IPS DF 6.9 (cell line): Measurements from ENCODE around the gene PXT1.

Experiments used
- DNase-seq: peaks from one replicate; pipeline ENCODE4 v3.0.0-alpha.2; 2013; ENCODE audit warnings: low read depth, low spot score
- H3K27ac ChIP-seq: one replicate; pipeline ENCODE4 v1.5.1; 2013; ENCODE audit warnings: low read length, control low read depth
- H3K27me3 ChIP-seq: 2 replicates; pipeline ENCODE4 v1.6.1; 2013; ENCODE audit warnings: mild to moderate bottlenecking, low read length; ENCODE audit not compliant: control insufficient read depth, insufficient read depth
- H3K36me3 ChIP-seq: 2 replicates; pipeline ENCODE4 v1.6.1; 2013; ENCODE audit warnings: low read length; ENCODE audit not compliant: control insufficient read depth, insufficient read depth
- H3K4me1 ChIP-seq: 2 replicates; pipeline ENCODE4 v1.6.1; 2013; ENCODE audit warnings: low read length; ENCODE audit not compliant: control insufficient read depth, insufficient read depth
- H3K4me3 ChIP-seq: 2 replicates; pipeline ENCODE4 v1.5.1; 2013; ENCODE audit warnings: mild to moderate bottlenecking, low read length
- H3K9me3 ChIP-seq: 2 replicates; pipeline ENCODE4 v1.6.1; 2013; ENCODE audit warnings: low read length, inconsistent platforms; ENCODE audit not compliant: control insufficient read depth, insufficient read depth
- WGBS: extraction: QIAGEN DNeasy Blood & Tissue Kit; methylation state at CpG from one replicate; pipeline ENCODE4 v1.1.7; 2013; ENCODE audit warnings: mixed read lengths, missing lambda C conversion rate; ENCODE audit not compliant: insufficient read length, insufficient coverage; 5-methylcytosine and 5-hydroxymethylcytosine counted together

PXT1 gene

GRCh38 chr6:36445621-36446020 lies 3.0 kb upstream of the PXT1 start:
- no peak overlapping the region for H3K27ac ChIP-seq
- no peaks in the 10 kb centered on the region; the same call in none of the 2 replicates for H3K36me3 ChIP-seq
- H3K4me1 ChIP-seq: no peaks in the 10 kb centered on the region
- no peak overlapping the region for H3K4me3 ChIP-seq
- H3K27me3 ChIP-seq: 0 out of 2 replicates have a peak, but pooled peaks cover 1% of the 10 kb centered on the region
- H3K9me3 ChIP-seq: no peaks in the 10 kb centered on the region
- DNase-seq: no peak

DNA sequence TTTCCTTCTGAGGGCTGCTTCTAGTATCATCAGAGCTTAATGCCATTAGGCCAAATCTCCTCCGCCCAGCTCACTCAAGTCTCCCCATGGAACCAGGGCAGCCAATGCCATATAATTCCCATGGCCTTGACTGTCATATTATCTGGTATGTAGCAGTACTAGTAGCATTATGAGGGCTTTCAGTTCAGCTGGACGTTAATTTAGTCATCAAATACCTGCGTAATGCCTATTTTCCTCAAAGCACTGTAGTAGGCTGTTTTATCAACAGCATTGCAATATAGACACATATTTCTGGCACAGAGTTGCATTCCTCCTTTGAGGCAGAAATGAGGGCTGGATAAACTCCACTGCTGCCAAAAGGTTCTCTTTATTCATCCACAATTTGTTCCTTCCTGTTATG lies 1.8 kb upstream of the PXT1 start:
- H3K4me1 ChIP-seq: no peaks in the 10 kb centered on the region
- H3K27me3 ChIP-seq: 0 out of 2 replicates have a peak, but pooled peaks cover 1% of the 10 kb centered on the region
- H3K4me3 ChIP-seq: no peak overlapping the region
- no peaks in the 10 kb centered on the region; the same call in none of the 2 replicates for H3K36me3 ChIP-seq
- no peaks in the 10 kb centered on the region for H3K9me3 ChIP-seq
- no peak for DNase-seq
- no peak overlapping the region for H3K27ac ChIP-seq
- no CpG with 5 or more reads among the region's 3 CpGs for WGBS

DNA sequence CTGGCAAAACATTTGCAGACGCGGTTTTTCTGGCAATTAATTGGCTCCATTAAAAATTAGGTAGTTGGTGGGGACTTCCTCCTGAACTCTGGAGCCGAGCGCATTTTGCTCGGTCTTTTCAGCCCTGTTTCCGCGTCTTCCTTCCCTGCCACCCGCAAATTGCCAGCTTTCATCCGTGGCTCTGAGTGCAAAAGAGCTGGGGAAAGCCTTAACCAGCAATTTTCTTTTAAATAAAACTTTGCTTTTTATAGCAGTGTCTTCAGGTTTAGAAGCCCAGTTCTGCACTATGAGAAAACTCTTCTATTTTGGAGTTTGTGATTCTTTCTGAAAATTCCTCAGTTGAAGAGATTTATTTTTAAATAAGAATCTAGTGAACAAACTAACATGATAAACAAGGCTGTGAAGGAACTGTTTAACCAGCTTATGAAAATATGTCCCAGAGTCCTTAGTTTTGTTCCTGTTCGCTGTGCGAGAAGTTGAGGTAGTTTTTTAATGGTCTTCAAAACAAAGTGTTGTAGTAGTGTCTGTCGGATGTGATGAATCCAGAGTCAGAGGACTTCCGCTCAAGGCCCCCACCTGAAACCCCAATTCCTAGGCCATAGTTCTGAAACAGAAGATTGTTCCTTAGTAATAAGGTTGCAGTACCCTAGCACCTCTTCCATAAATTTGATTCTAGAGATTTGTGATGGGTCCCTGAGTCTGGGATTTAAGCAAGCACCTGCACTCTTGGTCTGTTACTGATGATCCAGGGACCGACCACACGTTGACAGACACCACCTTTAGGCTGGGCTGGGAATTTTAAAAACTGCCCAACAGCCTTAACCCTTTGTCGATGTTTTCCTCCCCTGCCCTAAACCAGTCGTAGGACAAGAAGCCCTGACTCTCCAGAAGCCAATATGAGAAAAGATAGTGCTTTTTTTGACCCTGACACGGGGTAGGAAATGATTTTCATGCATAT lies 1.1 kb upstream of the PXT1 start:
- H3K27me3 ChIP-seq: 0 out of 2 replicates have a peak, but pooled peaks cover 1% of the 10 kb centered on the region
- WGBS: no CpG with 5 or more reads among the region's 18 CpGs
- no peak overlapping the region for H3K27ac ChIP-seq
- no peak for DNase-seq
- H3K4me3 ChIP-seq: peak overlapping the region; percentile 86
- no peaks in the 10 kb centered on the region; the same call in 1 of the 2 replicates for H3K36me3 ChIP-seq
- H3K9me3 ChIP-seq: no peaks in the 10 kb centered on the region
- no peaks in the 10 kb centered on the region for H3K4me1 ChIP-seq

GRCh38 chr6:36442103-36442670 lies 467 bp downstream of the PXT1 start:
- Histone ChIP-seq H3K4me3 (peak overlapping the region; percentile 86; the same call in 1 of the 2 replicates), H3K27me3 (no peaks in the 10 kb centered on the region), H3K9me3 (no peaks in the 10 kb centered on the region), H3K36me3 (no peaks in the 10 kb centered on the region; the same call in 1 of the 2 replicates), H3K27ac (no peak overlapping the region), H3K4me1 (no peaks in the 10 kb centered on the region)
- WGBS: no CpG with 5 or more reads among the region's 12 CpGs
- DNase-seq: no peak

GRCh38 chr6:36441307-36441894 lies 1.3 kb downstream of the PXT1 start:
- WGBS: no CpG with 5 or more reads among the region's 8 CpGs
- no peak overlapping the region for H3K4me3 ChIP-seq

GRCh38 chr6:36436466-36436865 lies 6.2 kb downstream of the PXT1 start:
- Histone ChIP-seq H3K36me3 (no peaks in the 10 kb centered on the region), H3K27me3 (no peaks in the 10 kb centered on the region), H3K4me1 (no peaks in the 10 kb centered on the region), H3K4me3 (no peak overlapping the region), H3K9me3 (no peaks in the 10 kb centered on the region), H3K27ac (no peak overlapping the region)
- no peak for DNase-seq
- WGBS: no CpG with 5 or more reads among the region's 1 CpG

More at GRCh38 chr6:36441307-36441894, 1.3 kb downstream of the PXT1 start:
- no peaks in the 10 kb centered on the region for H3K9me3 ChIP-seq
- H3K36me3 ChIP-seq: no peaks in the 10 kb centered on the region; the same call in 1 of the 2 replicates
- H3K27ac ChIP-seq: no peak overlapping the region
- H3K27me3 ChIP-seq: no peaks in the 10 kb centered on the region
- no peaks in the 10 kb centered on the region for H3K4me1 ChIP-seq
- peak; percentile 79 for DNase-seq

GRCh38 chr6:36432151-36432671 lies 10.4 kb downstream of the PXT1 start:
- no peaks in the 10 kb centered on the region for H3K27me3 ChIP-seq
- H3K4me3 ChIP-seq: no peak overlapping the region
- WGBS: no CpG with 5 or more reads among the region's 4 CpGs
- H3K9me3 ChIP-seq: no peaks in the 10 kb centered on the region
- no peak for DNase-seq
- H3K36me3 ChIP-seq: no peaks in the 10 kb centered on the region
- H3K27ac ChIP-seq: no peak overlapping the region
- H3K4me1 ChIP-seq: no peaks in the 10 kb centered on the region

DNA sequence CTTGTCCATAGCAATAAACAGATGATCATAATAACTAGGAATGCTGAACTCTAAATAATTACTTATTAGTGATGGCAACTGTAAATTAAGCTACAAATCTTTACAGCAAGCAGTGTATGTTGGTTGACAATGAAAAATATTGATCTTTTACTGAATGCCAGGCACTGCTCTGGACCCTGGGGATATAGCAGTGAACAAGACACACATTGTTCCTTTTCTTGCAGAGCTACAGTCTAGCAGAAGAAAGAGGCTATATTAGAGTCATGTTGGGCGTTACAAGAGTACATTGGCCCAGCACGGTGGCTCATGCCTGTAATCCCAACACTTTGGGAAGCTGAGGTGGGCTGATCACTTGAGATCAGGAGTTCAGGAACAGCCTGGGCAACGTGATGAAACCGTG lies 11.5 kb downstream of the PXT1 start:
- WGBS: no CpG with 5 or more reads among the region's 4 CpGs
- Histone ChIP-seq H3K27ac (no peak overlapping the region), H3K9me3 (no peaks in the 10 kb centered on the region), H3K36me3 (no peaks in the 10 kb centered on the region), H3K4me1 (no peaks in the 10 kb centered on the region), H3K4me3 (no peak overlapping the region), H3K27me3 (no peaks in the 10 kb centered on the region)
- DNase-seq: no peak

- H3K27ac ChIP-seq: no peak overlapping the region
- no CpG with 5 or more reads among the region's 2 CpGs for WGBS
- no peaks in the 10 kb centered on the region for H3K4me1 ChIP-seq
- no peak for DNase-seq
- no peaks in the 10 kb centered on the region for H3K36me3 ChIP-seq
- H3K27me3 ChIP-seq: no peaks in the 10 kb centered on the region
- no peaks in the 10 kb centered on the region for H3K9me3 ChIP-seq
- no peak overlapping the region for H3K4me3 ChIP-seq
These were observed 12.3 kb downstream of the PXT1 start for GRCh38 chr6:36430351-36430750.

DNA sequence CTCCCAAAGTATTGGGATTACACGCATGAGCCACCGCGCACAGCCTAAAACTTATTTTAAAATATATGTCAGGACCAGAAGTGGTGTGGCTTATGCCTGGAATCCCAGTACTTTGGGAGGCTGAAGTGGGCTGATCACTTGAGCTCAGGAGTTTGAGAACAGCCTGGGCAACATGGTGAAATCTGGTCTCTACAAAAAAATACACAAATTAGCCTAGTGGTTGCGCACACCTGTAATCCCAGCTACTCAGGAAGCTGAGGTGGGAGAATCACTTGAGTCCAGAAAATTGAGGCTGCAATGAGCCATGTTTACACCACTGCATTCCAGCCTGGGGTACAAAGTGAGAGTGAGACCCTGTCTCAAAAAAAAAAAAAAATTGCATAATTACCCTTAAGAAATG lies 13.7 kb downstream of the PXT1 start:
- H3K4me3 ChIP-seq: no peak overlapping the region
- no peaks in the 10 kb centered on the region for H3K36me3 ChIP-seq
- H3K27ac ChIP-seq: no peak overlapping the region
- no peaks in the 10 kb centered on the region for H3K4me1 ChIP-seq
- no peak for DNase-seq
- no CpG with 5 or more reads among the region's 4 CpGs for WGBS
- H3K9me3 ChIP-seq: no peaks in the 10 kb centered on the region
- H3K27me3 ChIP-seq: no peaks in the 10 kb centered on the region
